Raji (cell line): ENCODE results near the gene CHI3L1.

Source experiments
- POLR2A ChIP-seq: IDR thresholded peaks from 2 replicates; pipeline ENCODE4 v1.6.1; 2011; ENCODE audit warnings: low read depth, low read length, control low read depth; ENCODE audit not compliant: insufficient read depth

CHI3L1 gene

GRCh38 chr1:203211812-203212211, 25.3 kb upstream of the CHI3L1 start:
- TF ChIP-seq POLR2A: no peak

- no peak for TF ChIP-seq POLR2A
Observed at GRCh38 chr1:203210988-203211387, 24.5 kb upstream of the CHI3L1 start.

- no peak for TF ChIP-seq POLR2A
Observed at GRCh38 chr1:203210350-203210749, 23.8 kb upstream of the CHI3L1 start.

GRCh38 chr1:203208181-203208580, 21.7 kb upstream of the CHI3L1 start:
- TF ChIP-seq POLR2A: no peak

- TF ChIP-seq POLR2A: no peak
Observed at GRCh38 chr1:203207751-203208150, 21.2 kb upstream of the CHI3L1 start.

GRCh38 chr1:203206129-203206687, 19.7 kb upstream of the CHI3L1 start:
- no peak for TF ChIP-seq POLR2A

GRCh38 chr1:203204756-203205155, 18.3 kb upstream of the CHI3L1 start:
- no peak for TF ChIP-seq POLR2A

GRCh38 chr1:203202431-203203245, 16.1 kb upstream of the CHI3L1 start:
- no peak for TF ChIP-seq POLR2A

- TF ChIP-seq POLR2A: no peak
Observed at GRCh38 chr1:203201516-203202205, 15.2 kb upstream of the CHI3L1 start.

- TF ChIP-seq POLR2A: no peak
Observed at GRCh38 chr1:203200916-203201315, 14.4 kb upstream of the CHI3L1 start.

- no peak for TF ChIP-seq POLR2A
Observed at GRCh38 chr1:203199816-203200571, 13.5 kb upstream of the CHI3L1 start.

GRCh38 chr1:203199481-203199815, 12.9 kb upstream of the CHI3L1 start:
- TF ChIP-seq POLR2A: no peak

- no peak for TF ChIP-seq POLR2A
Observed at GRCh38 chr1:203199002-203199401, 12.5 kb upstream of the CHI3L1 start.

GRCh38 chr1:203197625-203198024, 11.1 kb upstream of the CHI3L1 start:
- no peak for TF ChIP-seq POLR2A

GRCh38 chr1:203196371-203196770, 9.9 kb upstream of the CHI3L1 start:
- no peak for TF ChIP-seq POLR2A
